Right lobe of liver (tissue), 6 donors: Measurements from ENCODE around the gene TEAD2. TPM values are rescaled to one million over a fixed set of nuclear protein-coding genes. Genes with fewer than 3 reads are reported as not detected.

Experiments
- ATAC-seq, 4 donors: fragments of 200-7000 bp; cut with Tn5 transposase; one replicate each; pipeline ENCODE4 v1.9.1; 2020; ENCODE audit warnings: mild to moderate bottlenecking in 4 of 4, moderate library complexity in 4 of 4
- DNase-seq, 3 donors: peaks; one replicate each; pipeline ENCODE4 v3.0.0-alpha.2; 2020
- H3K27ac ChIP-seq, 3 donors: fragments of 200-600 bp; one replicate each; pipeline ENCODE4 v1.8.0; 2022
- H3K27me3 ChIP-seq, 2 donors: fragments of 200-600 bp; one replicate each; pipeline ENCODE4 v1.8.0; 2022
- H3K36me3 ChIP-seq, 4 donors: fragments of 200-600 bp; sonication (generic) in 1 of 4; one replicate each; pipeline versions ENCODE4 v1.5.1 to v1.8.0; 2017 to 2022; ENCODE audit warnings: control low read depth in 1 of 4
- H3K4me1 ChIP-seq, 4 donors: fragments of 200-600 bp; sonication (generic) in 1 of 4; one replicate each; pipeline versions ENCODE4 v1.5.1 to v1.8.0; 2017 to 2022; ENCODE audit warnings: control low read depth in 1 of 4
- H3K4me3 ChIP-seq, 3 donors: fragments of 200-600 bp; one replicate each; pipeline ENCODE4 v1.8.0; 2022
- H3K9me3 ChIP-seq, 4 donors: fragments of 200-600 bp; sonication (generic) in 1 of 4; one replicate each; pipeline versions ENCODE4 v1.5.1 to v1.8.0; 2017 to 2022; ENCODE audit warnings: control low read depth in 1 of 4
- POLR2A ChIP-seq: fragments of 450-650 bp; IDR thresholded peaks from one replicate; pipeline ENCODE4 v1.6.1; 2017; ENCODE audit warnings: antibody characterized with exemption, mild to moderate bottlenecking
- WGBS: methylation state at CpG from one replicate; pipeline ENCODE4 v1.1.6; 2018; ENCODE audit warnings: low coverage, low lambda C conversion rate; ENCODE audit not compliant: insufficient coverage; ENCODE audit errors: missing lambda C conversion rate; 5-methylcytosine and 5-hydroxymethylcytosine counted together
- intact Hi-C, 2 donors: fragments of 100-400 bp; cut with DNase I; formaldehyde crosslinking; loops; one replicate each; pipeline versions ENCODE4 v1.11.2 to v1.14.1; 2022
- total RNA-seq, 6 experiments: library from RNA; depleted of rRNA in 2 of 6; stranded (reverse); fragments of >200 nt in 2 of 6; fragmentation: NEBNext Ultra II Directional in 3 of 6; extraction: Animal tissue kit (Norgen Biotek cat#: 25700) in 3 of 6; gene quantifications; one replicate each; pipeline versions ENCODE4 v1.1.0 to v1.2.4, GENCODE V29; 2016 to 2023
- TF ChIP-seq, protein P1 (sequence below), 4 donors: fragments of 200-600 bp in 3 of 4; fragments of 450-650 bp in 1 of 4; IDR thresholded peaks; one replicate each; pipeline versions ENCODE4 v1.5.1 to v1.8.0; 2016 to 2022; ENCODE audit warnings: antibody characterized with exemption in 4 of 4, mild to moderate bottlenecking in 2 of 4
- donor health status: DM: no; HTN: yes; CAD: no.
- donor health status: DM: no; HTN: no; CAD: no.
- donor health status: DM: no; HTN: no; CAD: no.
- donor health status: DM: no; HTN: yes; CAD: no.
- donor health status: DM: no; HTN: yes; CAD: no.

The TEAD2 gene
- total RNA-seq, 6 experiments from 2014 or later = 3.3 to 8.9 (median 5.3) TPM

DNA sequence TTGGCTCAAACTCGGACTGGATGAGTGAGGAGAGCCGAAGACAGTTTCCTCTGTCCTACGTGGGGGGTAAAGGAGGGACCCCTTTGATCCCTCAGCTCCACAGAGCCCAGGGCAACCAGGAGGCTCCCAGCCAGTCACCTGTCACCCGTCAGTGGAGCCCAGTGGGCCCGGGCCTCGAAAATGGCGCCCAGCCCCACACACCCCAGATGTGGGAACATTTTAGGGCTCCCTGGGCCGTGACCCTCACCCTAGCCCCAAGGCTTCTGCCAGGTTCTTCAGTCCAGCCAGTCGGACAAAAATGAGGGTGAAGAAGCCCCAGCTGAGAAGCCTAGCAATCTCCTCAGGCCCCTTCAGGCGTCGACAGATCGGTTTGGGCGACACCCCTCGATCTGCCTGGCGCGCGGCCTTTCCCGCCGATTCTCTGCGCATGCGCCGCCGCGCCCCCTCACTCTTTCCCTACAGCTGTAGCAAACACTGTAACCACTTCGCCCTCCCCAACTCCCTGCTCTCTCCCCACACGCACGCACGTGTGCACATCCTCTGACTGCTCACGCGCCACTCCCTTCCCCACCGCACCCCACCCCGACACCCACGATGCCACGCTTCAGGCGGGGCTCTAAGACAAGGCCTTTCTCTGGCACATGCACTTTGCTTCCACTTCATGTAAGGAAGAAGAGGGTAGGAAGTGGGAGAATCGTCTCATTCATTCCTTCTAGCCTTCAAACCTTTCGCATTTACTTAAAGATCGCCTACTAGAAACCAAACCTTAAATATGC lies 37.2 kb downstream of the TEAD2 start, which contains the start of gene SLC6A16:
Gene SLC6A16, minus strand, starts transcription at position 391 of the 776 bp plus-strand sequence. CDS start 13,844 bp downstream, outside the sequence.
- peak in 1 of 4 donors; percentile 30 for ATAC-seq
- WGBS = 88% methylated on average over 13 of the region's 38 CpGs

DNA sequence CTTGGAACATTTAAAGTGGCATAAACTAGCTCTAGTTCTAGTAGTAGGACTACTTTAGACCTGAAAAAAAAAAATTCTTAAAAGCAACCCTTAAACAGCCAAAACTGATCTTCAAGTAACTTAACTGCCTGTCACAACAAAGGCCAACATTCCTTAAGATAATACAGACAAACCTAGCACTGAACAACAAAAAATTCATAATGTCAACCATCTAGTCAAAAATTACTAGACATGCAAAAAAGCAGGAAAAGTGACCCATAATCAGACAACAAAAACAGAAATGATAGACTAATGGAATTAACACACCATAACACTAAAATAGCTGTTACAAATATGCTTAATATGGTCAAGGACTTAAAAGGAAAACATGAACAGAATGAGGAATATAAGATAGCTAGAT lies 43.9 kb downstream of the TEAD2 start:
- no peak for ATAC-seq
- TF ChIP-seq, protein P1, sequence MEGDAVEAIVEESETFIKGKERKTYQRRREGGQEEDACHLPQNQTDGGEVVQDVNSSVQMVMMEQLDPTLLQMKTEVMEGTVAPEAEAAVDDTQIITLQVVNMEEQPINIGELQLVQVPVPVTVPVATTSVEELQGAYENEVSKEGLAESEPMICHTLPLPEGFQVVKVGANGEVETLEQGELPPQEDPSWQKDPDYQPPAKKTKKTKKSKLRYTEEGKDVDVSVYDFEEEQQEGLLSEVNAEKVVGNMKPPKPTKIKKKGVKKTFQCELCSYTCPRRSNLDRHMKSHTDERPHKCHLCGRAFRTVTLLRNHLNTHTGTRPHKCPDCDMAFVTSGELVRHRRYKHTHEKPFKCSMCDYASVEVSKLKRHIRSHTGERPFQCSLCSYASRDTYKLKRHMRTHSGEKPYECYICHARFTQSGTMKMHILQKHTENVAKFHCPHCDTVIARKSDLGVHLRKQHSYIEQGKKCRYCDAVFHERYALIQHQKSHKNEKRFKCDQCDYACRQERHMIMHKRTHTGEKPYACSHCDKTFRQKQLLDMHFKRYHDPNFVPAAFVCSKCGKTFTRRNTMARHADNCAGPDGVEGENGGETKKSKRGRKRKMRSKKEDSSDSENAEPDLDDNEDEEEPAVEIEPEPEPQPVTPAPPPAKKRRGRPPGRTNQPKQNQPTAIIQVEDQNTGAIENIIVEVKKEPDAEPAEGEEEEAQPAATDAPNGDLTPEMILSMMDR (IDR thresholded peaks at IDR 0.05) = no peak
- TF ChIP-seq POLR2A = no peak
- Histone ChIP-seq H3K27ac (no peak overlapping the region), H3K27me3 (no peaks in the 10 kb centered on the region), H3K4me1 (no peaks in the 10 kb centered on the region), H3K36me3 (peaks cover 0 to 3% (median under 1%) of the 10 kb centered on the region in 4 donors), H3K4me3 (no peak overlapping the region), H3K9me3 (no peaks in the 10 kb centered on the region)
- intact Hi-C loops = no loop called here
- DNase-seq = no peak

More for the DNA sequence above, 37.2 kb downstream of the TEAD2 start, which contains the start of gene SLC6A16:
- no peaks in the 10 kb centered on the region for H3K4me1 ChIP-seq
- H3K27ac ChIP-seq = no peak within 1 kb of the TSS
- intact Hi-C loops = no loop called here
- TF ChIP-seq, protein P1 (IDR thresholded peaks at IDR 0.05) = no peak
- no peak for TF ChIP-seq POLR2A
- H3K36me3 ChIP-seq = peaks cover 0 to 3% (median under 1%) of the 10 kb centered on the region in 4 donors
- H3K4me3 ChIP-seq = no peak within 1 kb of the TSS
- no peaks in the 10 kb centered on the region for H3K27me3 ChIP-seq
- no peaks in the 10 kb centered on the region for H3K9me3 ChIP-seq
- DNase-seq = no peak

DNA sequence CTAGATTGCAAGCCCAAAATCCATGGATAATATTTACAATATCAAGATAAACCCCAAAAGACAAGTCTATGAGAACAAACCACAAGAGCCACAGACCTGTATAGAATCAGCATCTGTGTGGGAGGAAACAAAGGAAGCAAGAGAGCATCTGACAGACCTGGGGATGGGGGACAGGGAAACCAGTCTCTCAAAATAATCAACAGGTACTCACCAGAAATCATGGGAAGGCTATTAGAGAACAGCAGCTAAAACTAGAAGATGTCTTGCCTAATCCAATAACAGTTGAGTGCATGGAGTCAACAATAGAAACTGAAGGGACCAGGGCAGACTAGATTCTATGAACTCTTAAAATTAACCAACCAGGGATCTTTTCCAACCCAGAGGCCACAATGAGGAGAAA lies 45.9 kb downstream of the TEAD2 start:
- DNase-seq (no peak), ATAC-seq (no peak)

DNA sequence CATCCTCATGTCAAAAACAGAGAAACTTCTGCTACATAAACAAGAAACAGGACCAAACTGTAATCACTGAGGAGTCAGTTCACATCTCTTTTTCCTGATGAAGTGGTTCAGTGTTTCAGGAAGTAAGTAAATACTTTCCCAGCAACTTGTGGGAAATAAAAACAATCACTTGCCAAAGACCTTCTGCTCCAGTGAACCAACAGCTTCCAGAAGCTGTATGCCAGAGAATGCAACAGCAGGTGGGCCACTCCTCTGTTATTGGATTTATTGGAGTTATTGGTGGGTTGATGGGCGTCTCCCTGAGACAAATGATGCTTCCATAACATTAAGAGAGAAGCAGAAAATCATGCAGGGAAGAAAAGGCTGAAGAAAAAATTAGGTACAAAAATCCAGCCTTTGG lies 47.1 kb downstream of the TEAD2 start:
- H3K36me3 ChIP-seq = peaks cover 0 to 8% (median 4%) of the 10 kb centered on the region in 4 donors
- no peaks in the 10 kb centered on the region for H3K27me3 ChIP-seq
- WGBS = no CpG with 5 or more reads among the region's 1 CpG
- H3K9me3 ChIP-seq = no peaks in the 10 kb centered on the region
- TF ChIP-seq POLR2A = no peak
- TF ChIP-seq, protein P1 (IDR thresholded peaks at IDR 0.05) = no peak
- no peak overlapping the region for H3K4me3 ChIP-seq
- H3K4me1 ChIP-seq = no peaks in the 10 kb centered on the region
- H3K27ac ChIP-seq = no peak overlapping the region
- no peak for ATAC-seq
- no peak for DNase-seq
- intact Hi-C loops = no loop called here

More for the DNA sequence above, 45.9 kb downstream of the TEAD2 start:
- peaks cover 0 to 1% (median 0%) of the 10 kb centered on the region in 4 donors for H3K36me3 ChIP-seq
- no peaks in the 10 kb centered on the region for H3K27me3 ChIP-seq
- no peaks in the 10 kb centered on the region for H3K4me1 ChIP-seq
- H3K27ac ChIP-seq = no peak overlapping the region
- no peaks in the 10 kb centered on the region for H3K9me3 ChIP-seq
- TF ChIP-seq POLR2A = no peak
- TF ChIP-seq, protein P1 (IDR thresholded peaks at IDR 0.05) = no peak
- intact Hi-C loops = no loop called here
- no peak overlapping the region for H3K4me3 ChIP-seq
